Astrocyte of the spinal cord (primary cell): Measurements from ENCODE around the gene C6orf47.

Source experiments
- DNase-seq: peaks from one replicate; pipeline ENCODE4 v3.0.0; 2011; ENCODE audit warnings: low read depth, low spot score
- H3K4me3 ChIP-seq: 2 replicates; pipeline ENCODE4 v1.5.1; 2011; ENCODE audit warnings: low read depth, mild to moderate bottlenecking, low read length, moderate library complexity
- in situ Hi-C: cut with HindIII; loops from 2 replicates; pipeline ENCODE4 v1.10.0; 2017; ENCODE audit warnings: low sequenced_read_pairs
- TF ChIP-seq, protein P1 (sequence below): IDR thresholded peaks from 2 replicates; pipeline ENCODE4 v1.5.1; 2012; ENCODE audit warnings: low read depth, mild to moderate bottlenecking, low read length, inconsistent platforms

Gene C6orf47

DNA sequence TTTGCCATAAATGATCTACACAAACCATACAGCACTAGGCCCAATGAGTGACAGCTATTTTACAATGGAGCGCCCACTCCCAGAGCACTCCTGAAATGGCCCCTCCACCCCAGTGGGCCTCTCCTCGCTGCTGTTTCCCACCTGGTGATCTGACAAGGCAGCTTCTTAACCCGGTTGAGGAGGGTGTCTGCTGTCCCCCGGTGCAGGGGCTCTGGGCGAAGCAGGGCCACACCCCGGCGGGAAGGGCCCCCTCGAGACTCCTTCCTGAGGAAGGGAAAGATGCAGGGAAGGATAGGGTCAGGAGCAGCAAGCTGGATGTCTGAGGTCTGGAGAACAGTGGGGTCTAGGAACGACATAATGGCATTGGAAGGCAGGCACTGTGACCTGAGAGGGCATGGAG, 32.3 kb upstream of the C6orf47 start:
- DNase-seq, result no peak
- H3K4me3 ChIP-seq, result no peak overlapping the region
- TF ChIP-seq, protein P1, sequence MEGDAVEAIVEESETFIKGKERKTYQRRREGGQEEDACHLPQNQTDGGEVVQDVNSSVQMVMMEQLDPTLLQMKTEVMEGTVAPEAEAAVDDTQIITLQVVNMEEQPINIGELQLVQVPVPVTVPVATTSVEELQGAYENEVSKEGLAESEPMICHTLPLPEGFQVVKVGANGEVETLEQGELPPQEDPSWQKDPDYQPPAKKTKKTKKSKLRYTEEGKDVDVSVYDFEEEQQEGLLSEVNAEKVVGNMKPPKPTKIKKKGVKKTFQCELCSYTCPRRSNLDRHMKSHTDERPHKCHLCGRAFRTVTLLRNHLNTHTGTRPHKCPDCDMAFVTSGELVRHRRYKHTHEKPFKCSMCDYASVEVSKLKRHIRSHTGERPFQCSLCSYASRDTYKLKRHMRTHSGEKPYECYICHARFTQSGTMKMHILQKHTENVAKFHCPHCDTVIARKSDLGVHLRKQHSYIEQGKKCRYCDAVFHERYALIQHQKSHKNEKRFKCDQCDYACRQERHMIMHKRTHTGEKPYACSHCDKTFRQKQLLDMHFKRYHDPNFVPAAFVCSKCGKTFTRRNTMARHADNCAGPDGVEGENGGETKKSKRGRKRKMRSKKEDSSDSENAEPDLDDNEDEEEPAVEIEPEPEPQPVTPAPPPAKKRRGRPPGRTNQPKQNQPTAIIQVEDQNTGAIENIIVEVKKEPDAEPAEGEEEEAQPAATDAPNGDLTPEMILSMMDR, result no peak
- in situ Hi-C loops, result no loop called here

DNA sequence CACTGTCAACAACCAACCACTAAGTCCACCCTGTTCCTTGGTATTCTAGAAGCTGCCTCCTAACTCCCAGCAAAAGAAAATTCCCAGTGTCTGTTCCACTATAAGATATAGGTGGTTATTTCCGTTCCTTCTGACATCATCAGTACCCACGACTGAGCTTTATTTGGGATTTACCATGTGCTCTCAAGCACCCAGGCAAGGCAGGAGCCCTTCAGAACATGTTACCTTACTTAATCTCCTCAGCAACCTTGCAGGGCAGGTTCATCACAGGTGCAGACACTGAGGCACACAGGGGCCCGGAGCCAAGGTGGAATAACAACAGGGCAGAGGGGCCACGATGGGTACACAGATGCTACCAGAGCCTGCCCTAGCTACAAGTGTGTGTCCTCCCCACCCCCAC, 31.8 kb upstream of the C6orf47 start:
- TF ChIP-seq, protein P1, result no peak
- no peak for DNase-seq
- H3K4me3 ChIP-seq, result no peak overlapping the region
- in situ Hi-C loops, result no loop called here

DNA sequence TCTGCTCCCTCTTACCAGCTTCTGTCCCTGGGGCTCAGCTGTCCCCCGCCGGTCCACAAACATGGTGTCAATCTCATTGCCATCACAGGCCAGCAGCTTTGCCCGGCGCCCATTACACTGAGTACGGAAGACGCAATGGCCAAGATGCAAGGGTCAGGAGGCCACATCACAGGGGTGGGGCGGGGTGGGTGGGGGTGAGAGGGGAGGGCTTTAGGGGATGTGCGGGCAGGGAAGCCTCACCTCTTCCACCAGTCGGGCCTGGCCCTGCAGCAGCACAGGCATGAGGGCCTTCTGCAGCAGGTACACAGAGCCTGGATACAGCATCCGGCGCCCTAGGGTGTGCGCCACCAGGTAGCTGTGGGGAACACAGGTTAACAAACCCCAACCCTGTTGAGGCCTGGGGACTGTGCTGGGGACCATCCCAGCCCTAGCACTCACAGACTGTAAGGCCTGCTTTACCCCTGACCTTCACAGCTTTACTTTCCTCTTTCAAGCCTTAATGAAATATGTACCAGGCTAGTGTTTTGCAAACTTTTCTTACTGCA, 31.1 kb upstream of the C6orf47 start:
- no peak for DNase-seq
- TF ChIP-seq, protein P1, result no peak
- in situ Hi-C loops, result no loop called here

DNA sequence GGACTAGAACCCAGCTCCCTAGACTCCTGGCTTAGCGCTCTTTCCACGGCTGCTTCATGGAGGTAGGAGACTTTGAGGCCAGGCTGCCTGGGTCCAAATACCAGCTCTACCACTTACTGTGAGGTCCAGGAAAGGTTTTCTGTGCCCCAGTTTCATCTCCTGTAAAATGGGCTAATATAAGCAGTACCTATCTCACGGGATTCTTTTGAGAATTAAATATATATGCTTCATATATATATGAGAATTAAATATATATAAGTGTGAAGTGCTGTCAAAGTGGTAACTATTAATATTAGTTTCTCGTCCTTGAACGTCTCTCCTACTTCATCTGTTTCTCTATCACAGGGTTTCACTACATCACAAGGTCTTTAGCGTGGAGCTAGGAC, 30.5 kb upstream of the C6orf47 start:
- no peak for DNase-seq
- H3K4me3 ChIP-seq, result no peak overlapping the region
- in situ Hi-C loops, result no loop called here
- TF ChIP-seq, protein P1, result no peak

More for the DNA sequence above, 31.1 kb upstream of the C6orf47 start:
- no peak overlapping the region for H3K4me3 ChIP-seq

DNA sequence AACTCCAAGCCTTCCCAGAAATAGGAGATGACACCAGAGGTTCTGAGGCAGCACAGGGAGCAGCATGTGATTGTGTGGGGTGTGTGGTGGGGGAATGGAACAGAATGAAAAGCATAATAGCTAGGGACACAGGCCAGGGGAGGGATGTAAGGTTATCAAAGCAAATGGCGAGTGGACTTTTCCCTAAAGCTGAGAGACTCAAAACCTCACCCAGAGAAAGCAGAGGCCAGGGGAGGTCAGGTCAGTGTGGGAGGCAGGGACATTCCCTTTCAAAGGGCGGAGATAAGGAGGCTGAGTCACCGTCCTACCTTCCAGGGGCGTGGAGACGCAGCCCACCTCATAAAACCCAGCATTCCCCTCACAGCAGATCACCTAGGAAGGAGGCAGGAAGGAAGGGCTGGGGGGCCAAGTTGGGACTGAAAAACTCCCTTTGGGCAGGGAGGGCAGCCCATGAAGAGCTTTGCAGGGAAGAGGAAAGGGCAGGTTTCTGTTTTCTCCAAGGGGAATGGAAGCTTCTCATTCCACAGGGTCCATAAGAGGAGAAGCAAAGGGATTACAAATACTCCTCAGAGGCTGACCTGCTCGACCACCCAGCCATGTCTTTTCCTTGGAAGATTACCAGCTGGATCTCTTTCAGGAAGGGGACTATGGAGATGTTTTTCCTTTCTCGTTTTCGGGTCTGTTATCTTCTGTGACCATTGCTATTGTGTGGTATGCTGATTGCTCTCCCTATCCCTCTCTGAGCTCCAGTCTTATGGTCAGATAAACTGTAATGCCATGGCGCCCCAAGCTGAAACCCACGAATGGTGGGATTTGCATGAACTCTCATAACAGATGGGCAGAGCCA, 29.9 kb upstream of the C6orf47 start:
- no peak overlapping the region for H3K4me3 ChIP-seq
- DNase-seq, result no peak
- TF ChIP-seq, protein P1, result no peak
- in situ Hi-C loops, result no loop called here

DNA sequence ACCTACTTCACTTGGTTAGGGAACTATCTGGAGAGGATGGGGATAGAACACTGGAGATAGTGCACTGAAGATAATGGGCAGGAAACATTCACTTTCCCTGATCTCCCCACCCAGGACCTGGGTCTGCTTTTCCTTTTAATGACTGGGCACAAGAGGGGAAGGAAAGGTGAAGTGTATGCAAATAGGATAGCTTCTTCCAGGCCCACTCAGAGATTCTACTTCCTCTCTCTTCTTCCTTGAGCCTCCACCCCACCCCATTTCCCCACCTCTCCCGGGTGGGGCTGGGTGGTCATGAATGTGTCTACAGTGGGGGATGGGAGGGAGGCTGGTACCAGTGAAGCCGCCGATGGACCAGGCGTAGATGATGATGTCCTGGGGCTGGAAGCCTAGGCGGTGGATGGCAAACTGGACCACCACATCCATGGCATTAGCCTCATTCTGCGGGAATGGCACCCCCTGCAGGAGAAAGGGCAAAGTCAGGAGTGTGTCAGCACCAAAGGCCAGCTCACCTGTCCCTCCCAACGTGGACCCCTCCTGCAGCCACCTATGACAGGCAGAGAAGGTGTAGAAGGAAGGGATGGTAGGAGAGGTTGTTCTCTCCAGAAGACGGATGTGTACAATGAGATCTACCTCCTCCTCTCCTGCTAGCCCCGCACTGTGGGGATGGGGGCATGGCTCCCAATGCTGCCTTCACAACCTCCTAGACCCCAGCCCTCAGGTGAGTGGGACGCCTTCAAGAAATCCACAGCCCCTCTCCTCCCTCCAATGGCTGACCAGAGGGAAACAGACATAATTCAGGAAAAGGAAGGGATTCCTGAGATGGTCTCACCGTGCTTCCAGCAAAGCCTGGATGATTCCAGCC, 28.9 kb upstream of the C6orf47 start:
- TF ChIP-seq, protein P1, result peak; percentile 57
- DNase-seq, result no peak
- H3K4me3 ChIP-seq, result no peak overlapping the region
- in situ Hi-C loops, result no loop called here
